NCI-H146 treated with DMSO at 0.1 percent for 48 hours (cell line): ENCODE results near the gene GABPB2.

Experiments used
- DNase-seq: peaks from one replicate; lab custom pipeline; 2025; ENCODE audit not compliant: unreplicated experiment; lab: John Stamatoyannopoulos, UW

Gene GABPB2

DNA sequence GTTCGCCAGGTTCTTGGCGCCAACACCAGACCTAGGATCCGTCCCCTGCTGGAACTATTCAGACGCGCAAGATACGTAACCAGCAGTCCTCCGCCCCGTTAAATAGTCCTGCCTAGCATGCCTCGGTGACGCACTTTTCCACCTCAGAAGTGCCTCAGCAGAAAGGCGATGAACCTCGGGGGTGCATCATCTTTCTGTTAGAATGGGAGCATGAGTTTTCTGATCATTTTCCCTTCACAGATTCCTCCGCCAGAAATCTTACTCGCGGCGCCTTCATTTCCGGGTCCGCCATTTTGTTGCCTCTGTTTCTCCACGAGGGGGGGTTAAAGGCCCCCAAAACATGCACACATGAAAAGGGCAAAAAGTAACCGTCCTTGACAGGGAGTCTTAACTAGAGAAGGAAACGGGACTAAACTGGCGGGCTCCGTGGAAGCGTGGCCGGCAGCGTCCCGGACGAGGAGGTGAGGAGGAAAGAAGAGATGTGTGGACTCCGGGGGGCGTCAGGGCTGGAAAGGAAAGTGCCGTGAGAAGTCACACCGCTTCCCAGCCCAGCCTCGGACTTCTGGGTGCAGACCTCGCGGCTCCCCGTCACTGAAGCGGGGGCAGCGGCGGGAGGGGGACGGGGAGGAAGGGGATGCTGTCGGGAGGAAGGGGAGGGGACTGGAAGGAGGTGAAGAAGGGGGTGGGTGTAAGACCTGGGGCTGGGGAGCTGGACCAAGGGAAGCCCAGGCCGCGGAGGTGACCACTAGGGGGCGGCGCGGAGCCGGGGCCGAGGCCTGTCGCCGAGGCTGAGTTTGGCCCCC lies at the start of gene GABPB2:
GABPB2 (plus strand) TSS at position 288 of the 803 bp plus-strand sequence. CDS start 17,429 bp downstream, outside the sequence.
- DNase-seq = peak; percentile 75

DNA sequence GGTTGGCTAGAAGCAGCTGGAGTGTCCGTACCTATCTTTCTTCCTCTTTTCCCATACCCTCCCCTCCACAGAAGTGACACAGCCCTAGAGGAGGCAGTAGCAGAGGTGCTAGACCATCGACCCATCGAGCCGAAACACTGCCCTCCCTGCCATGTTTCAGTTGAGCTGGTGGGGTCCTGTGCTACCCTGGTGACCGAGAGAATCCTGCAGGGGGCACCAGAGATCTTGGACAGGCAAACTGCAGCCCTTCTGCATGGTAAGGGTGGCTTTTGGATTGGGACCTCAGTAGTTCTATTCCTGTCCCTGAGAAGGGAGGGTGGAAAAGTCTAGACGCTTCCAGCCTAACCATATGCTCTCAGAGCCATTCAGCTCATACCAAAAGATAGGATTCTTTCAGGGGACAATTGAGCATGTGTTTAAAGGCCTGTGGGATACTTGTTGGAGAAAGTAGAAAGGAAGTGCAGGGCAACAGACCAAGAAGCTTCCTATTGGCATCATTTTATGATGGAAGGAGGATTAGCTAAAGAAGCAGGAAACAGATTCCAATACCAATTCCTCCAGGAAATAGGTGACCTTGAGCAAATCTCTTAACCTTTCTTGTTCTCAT lies 45.9 kb upstream of the GABPB2 start:
- DNase-seq = peak; percentile 52

DNA sequence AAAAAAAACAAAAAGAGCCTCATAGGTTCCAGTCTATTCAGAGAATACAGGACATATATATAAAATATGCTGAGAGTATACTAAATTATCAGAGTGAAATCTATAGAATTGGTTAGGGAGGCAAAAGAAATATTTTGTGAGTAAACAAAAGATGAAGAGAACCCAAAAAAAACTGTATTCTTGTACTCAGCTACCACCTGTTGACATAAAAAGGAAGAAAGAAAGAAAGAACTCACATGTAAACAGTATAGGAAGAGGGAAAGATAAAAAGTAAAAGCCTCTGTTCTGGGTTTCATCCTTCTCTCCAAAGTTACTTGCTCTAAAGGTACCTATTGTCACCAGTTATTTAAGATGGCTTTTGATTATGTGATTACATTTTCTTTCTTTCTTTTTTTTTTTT lies 44.1 kb upstream of the GABPB2 start:
- DNase-seq = no peak

DNA sequence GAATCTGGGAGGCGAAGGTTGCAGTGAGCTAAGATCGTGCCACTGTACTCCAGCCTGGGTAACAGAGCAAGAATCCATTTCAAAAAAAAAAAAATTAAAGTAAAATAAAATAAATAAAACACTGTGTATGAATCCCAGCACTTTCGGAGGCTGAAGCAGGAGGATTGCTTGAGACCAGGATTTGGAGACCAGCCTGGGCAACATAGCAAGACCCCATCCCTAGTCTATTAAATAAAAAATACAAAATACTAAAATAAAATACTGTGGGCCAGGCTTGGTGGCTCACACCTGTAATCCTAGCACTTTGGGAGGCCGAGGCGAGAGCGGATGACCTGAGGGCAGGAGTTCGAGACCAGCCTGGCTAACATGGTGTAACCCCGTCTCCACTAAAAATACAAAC lies 38.4 kb upstream of the GABPB2 start:
- DNase-seq = no peak

- DNase-seq = no peak
Measured at GRCh38 chr1:151035167-151035566, 35.4 kb upstream of the GABPB2 start.

DNA sequence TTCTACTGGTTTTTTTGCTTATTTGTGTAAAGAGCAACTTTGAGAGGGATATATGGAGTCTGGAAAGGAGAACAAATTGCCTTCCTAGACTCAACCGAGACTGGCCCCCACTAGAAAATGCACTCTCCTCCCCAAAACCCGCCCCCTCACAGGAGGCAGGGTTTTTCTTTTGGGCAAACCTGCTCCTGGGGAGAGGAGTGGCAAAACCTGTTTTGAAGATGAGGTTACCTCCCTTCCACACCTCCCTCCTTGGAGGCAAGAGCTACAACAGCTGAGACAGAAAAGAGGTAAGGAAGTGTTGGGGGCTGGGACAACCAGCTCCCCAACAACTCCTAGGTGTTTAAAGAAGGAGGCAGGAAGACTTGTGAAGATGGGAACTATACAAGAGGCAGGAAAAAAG lies 34.2 kb upstream of the GABPB2 start, which contains the start of gene BNIPL:
BNIPL (plus strand) TSS at position 231 of the 400 bp plus-strand sequence; CDS start at position 371, 140 bp downstream.
- DNase-seq = no peak

DNA sequence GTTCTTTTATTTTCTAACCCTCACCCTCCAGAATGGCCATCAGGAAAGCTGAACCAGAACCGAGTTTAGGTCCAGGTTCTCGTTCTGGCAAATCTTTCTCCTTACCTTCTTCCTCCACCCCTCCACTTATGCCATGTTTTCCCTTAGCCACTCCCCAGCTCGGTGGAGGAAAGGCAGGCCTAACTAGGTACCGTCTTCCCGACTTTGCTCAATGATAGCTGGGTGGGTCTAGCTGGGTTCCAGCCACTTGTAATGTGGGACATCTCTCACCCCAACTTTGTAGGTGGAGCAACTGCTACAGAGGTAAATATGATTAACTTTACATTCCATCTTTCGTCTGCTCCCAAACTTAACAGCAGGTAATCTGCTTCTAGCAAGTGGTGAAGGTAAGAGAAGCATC lies 33.5 kb upstream of the GABPB2 start:
- no peak for DNase-seq

DNA sequence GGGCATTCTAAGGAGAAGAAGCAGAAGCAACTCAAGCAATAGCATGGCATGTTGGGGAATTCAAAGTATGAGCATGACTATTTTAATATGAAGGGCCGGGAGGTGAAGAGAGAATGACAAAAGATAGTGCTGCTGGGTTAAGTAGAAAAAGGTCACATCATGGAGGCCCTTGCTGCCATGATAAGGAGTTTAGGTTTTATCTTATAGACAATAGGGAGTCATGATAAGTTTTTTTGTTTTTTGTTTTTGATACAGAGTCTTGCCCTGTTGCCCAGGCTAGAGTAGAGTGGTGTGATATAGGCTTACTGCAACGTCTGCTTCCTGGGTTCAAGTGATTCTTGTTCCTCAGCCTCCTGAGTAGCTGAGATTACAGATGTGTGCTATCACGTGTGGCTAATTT lies 31.0 kb upstream of the GABPB2 start:
- no peak for DNase-seq

GRCh38 chr1:151043163-151043562 lies 27.4 kb upstream of the GABPB2 start:
- DNase-seq = no peak

DNA sequence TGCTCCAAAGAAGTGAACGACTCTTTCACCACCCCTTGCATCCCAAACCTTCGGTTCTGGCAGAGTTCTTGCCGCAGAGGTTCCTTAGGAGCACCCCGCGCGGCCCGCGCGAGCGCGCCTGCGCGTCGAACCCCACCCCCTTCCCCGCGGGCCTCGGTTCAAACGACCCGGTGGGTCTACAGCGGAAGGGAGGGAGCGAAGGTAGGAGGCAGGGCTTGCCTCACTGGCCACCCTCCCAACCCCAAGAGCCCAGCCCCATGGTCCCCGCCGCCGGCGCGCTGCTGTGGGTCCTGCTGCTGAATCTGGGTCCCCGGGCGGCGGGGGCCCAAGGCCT lies 23.0 kb upstream of the GABPB2 start, which contains the start of gene C1orf56:
C1orf56 (plus strand) TSS at position 161 of the 334 bp plus-strand sequence; CDS start at position 258, 97 bp downstream.
- DNase-seq = peak; percentile 77

- DNase-seq = peak; percentile 41
Measured at GRCh38 chr1:151047925-151048644, 22.5 kb upstream of the GABPB2 start.

GRCh38 chr1:151048645-151049032 lies 21.9 kb upstream of the GABPB2 start:
- no peak for DNase-seq

DNA sequence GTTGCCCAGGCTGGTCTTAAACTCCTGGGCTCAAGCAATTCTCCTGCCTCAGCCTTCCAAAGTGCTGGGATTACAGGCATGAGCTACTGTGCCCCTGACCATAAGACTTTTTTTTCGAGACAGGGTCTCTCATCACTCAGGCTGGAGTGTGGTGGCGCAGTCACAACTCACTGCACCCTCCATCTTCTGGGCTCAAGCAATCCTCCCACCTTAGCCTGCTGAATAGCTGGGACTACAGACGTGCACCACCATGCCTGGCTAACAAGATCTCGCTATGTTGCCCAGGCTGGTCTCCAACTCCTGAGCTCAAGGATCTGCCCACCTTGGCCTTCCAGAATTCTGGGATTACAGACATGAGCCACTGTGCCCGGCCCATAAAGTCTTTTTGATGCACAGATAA lies 21.1 kb upstream of the GABPB2 start:
- no peak for DNase-seq

GRCh38 chr1:151050051-151050688 lies 20.4 kb upstream of the GABPB2 start:
- no peak for DNase-seq

DNA sequence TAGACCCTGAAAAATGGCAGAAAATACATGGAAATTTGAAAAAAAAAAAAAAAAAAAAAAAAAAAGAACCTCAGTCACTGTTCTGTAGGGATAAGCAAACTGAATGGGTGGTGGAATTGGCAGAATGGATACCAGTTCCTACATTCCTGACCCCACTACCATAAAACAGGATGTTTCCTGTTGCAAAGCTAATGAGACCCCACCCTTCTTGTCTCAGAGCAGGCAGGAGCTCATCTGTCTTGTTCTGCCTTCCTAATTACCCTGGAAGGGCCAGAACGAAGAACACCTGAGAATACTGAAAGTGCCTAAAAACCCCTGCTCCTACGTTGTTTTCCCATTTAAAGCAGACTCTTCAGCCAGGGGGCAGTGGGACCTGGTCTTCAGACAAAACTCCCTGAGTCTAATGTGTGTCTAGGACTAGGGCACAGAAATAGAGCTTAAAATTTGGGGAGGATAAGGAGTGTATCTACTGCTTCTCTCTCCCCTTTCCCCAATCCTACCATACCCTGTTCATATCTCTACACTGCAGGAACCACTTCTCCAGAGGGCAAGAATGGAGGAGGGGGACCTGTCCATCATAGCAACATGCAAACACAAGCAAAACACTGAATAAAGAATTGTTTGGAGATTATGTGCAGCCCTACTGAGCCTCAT lies 19.1 kb upstream of the GABPB2 start:
- DNase-seq = no peak

DNA sequence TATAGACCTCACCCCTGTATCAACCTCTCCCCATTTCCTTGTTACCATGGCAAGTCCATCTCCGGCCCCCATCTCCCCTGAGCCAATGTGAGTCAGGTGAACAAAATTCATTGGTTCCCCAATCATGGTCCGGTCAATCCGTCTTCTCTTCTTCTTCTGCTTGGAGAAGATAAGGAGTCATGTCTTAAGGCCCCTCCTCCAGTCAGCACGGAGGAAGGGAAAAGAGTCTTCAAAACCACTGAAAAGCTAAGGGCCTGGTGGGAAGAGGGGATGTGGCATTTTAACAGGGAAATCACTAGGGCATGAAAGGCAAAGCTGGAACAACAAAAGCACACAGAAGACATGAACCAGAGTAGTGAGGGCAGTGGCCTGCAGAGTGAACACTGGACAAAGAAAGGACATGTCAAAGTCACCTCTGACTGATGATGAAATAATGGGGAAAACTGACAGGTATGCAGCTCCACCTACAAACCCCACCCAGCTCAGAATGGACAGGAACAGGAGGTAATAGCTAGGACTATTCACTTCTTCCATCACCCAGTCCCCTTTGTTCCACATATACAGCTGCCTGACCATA lies 15.5 kb upstream of the GABPB2 start:
- no peak for DNase-seq

- no peak for DNase-seq
Measured at GRCh38 chr1:151055581-151055980, 15.0 kb upstream of the GABPB2 start.

GRCh38 chr1:151056149-151056548 lies 14.4 kb upstream of the GABPB2 start:
- no peak for DNase-seq

- DNase-seq = peak; percentile 10
Measured at GRCh38 chr1:151058692-151059091, 11.9 kb upstream of the GABPB2 start.
